Common myeloid progenitor, CD34-positive (primary cell): ENCODE data around the gene GTF2IRD2. TPM values are rescaled to one million over a fixed set of nuclear protein-coding genes. Genes with fewer than 3 reads are reported as not detected.
"Not testable (repeated sequence)": the region's sequence is repeated elsewhere in the genome, so short reads cannot be mapped to it uniquely, and the experiment has no call there.

ENCODE experiments used
- CTCF ChIA-PET: fragments of 350-600 bp; sonication (Branson Sonifier 250); formaldehyde crosslinking; loops from one replicate; lab custom pipeline; 2021; ENCODE audit warnings: antibody characterized with exemption; lab: Charles Lee
- POLR2A ChIA-PET: fragments of 350-600 bp; sonication (Branson Sonifier 250); formaldehyde crosslinking; loops from one replicate; lab custom pipeline; 2021; ENCODE audit warnings: antibody characterized with exemption; lab: Charles Lee
- DNase-seq, 3 donors: peaks; one replicate each; pipeline versions ENCODE4 v3.0.0 to v3.0.0-alpha.2; 2013
- H3K27ac ChIP-seq, 2 experiments: 1 replicate in 1 of 2; 2 replicates in 1 of 2; pipeline ENCODE4 v1.7.0; 2013; ENCODE audit warnings: inconsistent platforms in 2 of 2, low read length in 2 of 2, mild to moderate bottlenecking in 2 of 2, low read depth in 1 of 2, moderate library complexity in 1 of 2; ENCODE audit not compliant: severe bottlenecking in 2 of 2, insufficient read depth in 1 of 2, poor library complexity in 1 of 2
- H3K27me3 ChIP-seq, 5 experiments: replicated peaks in 2 of 5; 1 replicate in 3 of 5; 2 replicates in 2 of 5; pipeline versions ENCODE4 v1.6.1 to v1.7.0; 2013; ENCODE audit warnings: low read length in 4 of 5, mild to moderate bottlenecking in 2 of 5, moderate library complexity in 2 of 5, inconsistent platforms in 1 of 5; ENCODE audit not compliant: insufficient read depth in 5 of 5, control insufficient read depth in 4 of 5
- H3K36me3 ChIP-seq, 4 experiments: 1 replicate in 2 of 4; 2 replicates in 2 of 4; pipeline versions ENCODE4 v1.6.1 to v1.7.0; 2013; ENCODE audit warnings: low read length in 3 of 4, control low read depth in 1 of 4, mild to moderate bottlenecking in 1 of 4; ENCODE audit not compliant: control insufficient read depth in 4 of 4, insufficient read depth in 4 of 4
- H3K4me1 ChIP-seq, 4 experiments: 1 replicate in 3 of 4; 2 replicates in 1 of 4; pipeline versions ENCODE4 v1.6.1 to v1.7.1; 2013; ENCODE audit warnings: low read length in 3 of 4, mild to moderate bottlenecking in 3 of 4, control low read depth in 1 of 4, inconsistent platforms in 1 of 4, moderate library complexity in 1 of 4; ENCODE audit not compliant: control insufficient read depth in 4 of 4, insufficient read depth in 4 of 4; ENCODE audit errors: control extremely low read depth in 1 of 4
- H3K4me3 ChIP-seq, 7 experiments: 1 replicate in 4 of 7; 2 replicates in 3 of 7; pipeline versions ENCODE4 v1.5.1 to v1.7.0; 2013; ENCODE audit warnings: mild to moderate bottlenecking in 7 of 7, low read length in 6 of 7, moderate library complexity in 6 of 7, inconsistent platforms in 2 of 7, low read depth in 2 of 7, control low read depth in 1 of 7; ENCODE audit not compliant: insufficient read depth in 4 of 7, control insufficient read depth in 1 of 7; ENCODE audit errors: extremely low read depth in 1 of 7
- H3K9me3 ChIP-seq, 5 experiments: 1 replicate in 4 of 5; 2 replicates in 1 of 5; pipeline versions ENCODE4 v1.6.1 to v1.7.1; 2013; ENCODE audit warnings: low read length in 4 of 5, mild to moderate bottlenecking in 2 of 5, inconsistent platforms in 1 of 5, low read depth in 1 of 5, moderate library complexity in 1 of 5; ENCODE audit not compliant: control insufficient read depth in 4 of 5, insufficient read depth in 2 of 5; ENCODE audit errors: control extremely low read depth in 1 of 5
- WGBS: methylation state at CpG from one replicate; pipeline ENCODE4 v1.1.5; 2013; ENCODE audit not compliant: insufficient coverage; 5-methylcytosine and 5-hydroxymethylcytosine counted together
- polyA plus RNA-seq: library from polyadenylated mRNA; unstranded; fragments of 120-200 nt; gene quantifications from one replicate; pipeline ENCODE4 v1.2.1, GENCODE V29; 2013

Gene GTF2IRD2
- polyA plus RNA-seq, result 14.0 TPM

DNA sequence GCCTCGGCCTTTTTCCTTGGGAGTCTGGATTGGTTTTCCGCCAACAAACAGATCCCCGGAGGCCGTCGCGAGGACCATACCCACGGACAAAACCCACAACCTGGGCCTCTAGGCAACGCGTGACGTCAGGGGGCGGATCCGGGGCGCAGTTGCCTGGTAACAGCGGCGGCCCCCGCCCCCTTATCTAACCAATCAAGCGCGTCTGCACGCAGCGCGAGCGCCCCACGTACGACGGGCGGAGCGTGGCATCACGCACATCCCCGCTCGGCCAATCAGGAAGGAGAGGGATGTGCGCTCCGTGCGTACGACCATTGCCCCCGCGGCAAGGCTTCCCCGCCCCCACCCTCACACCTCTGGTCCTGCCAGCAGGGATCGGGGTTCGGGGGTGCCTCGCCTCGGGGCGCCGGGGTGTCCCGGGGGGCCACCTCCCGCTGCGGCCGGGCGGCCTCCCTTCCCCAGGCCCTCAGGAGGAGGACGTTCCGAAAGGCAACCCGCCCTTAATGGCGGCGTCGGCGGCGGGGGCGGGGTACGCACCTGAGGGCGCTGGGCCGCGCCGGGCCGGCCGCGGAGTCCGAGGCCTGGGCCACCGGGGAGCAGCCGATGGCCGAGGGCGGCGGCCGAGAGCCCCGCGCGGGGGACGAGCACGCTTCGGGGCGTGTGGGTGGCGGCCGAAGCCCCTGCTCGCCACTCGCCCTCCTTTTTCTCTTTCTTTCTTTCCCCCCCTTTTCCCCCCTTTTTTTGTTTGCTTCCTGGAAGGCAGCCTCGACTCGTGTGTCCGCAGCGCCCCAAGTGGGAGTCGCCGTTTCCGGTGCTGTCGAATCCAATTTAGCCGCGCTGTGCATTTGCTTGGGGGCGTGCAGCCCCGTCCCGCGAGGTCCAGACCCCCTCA lies at the start of gene GTF2IRD2:
Gene GTF2IRD2, minus strand, starts transcription at position 773 of the 889 bp plus-strand sequence. CDS start 15,227 bp downstream, outside the sequence.
- POLR2A ChIA-PET, H3K4me3 ChIP-seq, H3K36me3 ChIP-seq, H3K27me3 ChIP-seq, H3K4me1 ChIP-seq, CTCF ChIA-PET, DNase-seq, H3K9me3 ChIP-seq, H3K27ac ChIP-seq: not testable (repeated sequence)
- no CpG with 5 or more reads among the region's 97 CpGs for WGBS

DNA sequence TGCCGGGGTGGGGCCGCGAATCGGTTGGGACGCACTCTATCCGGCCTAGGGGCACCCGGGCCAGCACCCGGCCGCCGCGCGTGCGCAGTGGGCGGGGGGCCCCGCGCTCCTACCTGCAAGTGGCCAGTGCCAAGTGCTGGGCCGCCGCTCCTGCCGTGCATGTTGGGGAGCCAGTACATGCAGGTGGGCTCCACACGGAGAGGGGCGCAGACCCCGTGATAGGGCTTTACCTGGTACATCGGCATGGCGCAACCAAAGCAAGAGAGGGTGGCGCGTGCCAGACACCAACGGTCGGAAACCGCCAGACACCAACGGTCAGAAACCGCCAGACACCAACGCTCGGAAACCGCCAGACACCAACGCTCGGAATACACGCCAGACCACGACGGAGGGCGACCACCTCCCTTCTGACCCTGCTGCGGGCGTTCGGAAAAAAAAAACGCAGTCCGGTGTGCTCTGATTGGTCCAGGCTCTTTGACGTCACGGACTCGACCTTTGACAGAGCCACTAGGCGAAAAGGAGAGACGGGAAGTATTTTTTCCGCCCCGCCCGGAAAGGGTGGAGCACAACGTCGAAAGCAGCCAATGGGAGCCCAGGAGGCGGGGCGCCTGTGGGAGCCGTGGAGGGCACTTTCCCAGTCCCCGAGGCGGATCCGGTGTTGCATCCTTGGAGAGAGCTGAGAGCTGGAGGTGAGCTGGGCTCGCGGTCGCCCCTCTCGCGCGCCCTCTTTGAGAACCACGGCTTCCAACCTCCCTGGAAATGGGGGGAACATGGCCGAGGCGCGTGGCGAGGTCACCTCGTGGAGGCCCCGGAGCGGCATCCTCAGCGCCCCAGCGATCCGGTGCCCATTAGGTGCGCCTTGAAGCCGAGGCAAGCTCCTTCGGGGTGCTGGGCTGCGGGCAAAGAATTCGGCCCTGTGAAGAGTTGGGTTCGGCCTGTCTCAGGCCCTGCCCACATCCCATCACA lies 39.0 kb upstream of the GTF2IRD2 start:
- H3K9me3 ChIP-seq, H3K27me3 ChIP-seq, POLR2A ChIA-PET, H3K4me1 ChIP-seq, CTCF ChIA-PET, H3K36me3 ChIP-seq: not testable (repeated sequence)
- H3K27ac ChIP-seq, result peak overlapping the region; percentile 74 to 75
- 0% methylated on average over 17 of the region's 84 CpGs for WGBS
- DNase-seq, result peak; percentile 56 to 89 (median 87)
- peak overlapping the region; percentile 26 to 76 (median 63) for H3K4me3 ChIP-seq

DNA sequence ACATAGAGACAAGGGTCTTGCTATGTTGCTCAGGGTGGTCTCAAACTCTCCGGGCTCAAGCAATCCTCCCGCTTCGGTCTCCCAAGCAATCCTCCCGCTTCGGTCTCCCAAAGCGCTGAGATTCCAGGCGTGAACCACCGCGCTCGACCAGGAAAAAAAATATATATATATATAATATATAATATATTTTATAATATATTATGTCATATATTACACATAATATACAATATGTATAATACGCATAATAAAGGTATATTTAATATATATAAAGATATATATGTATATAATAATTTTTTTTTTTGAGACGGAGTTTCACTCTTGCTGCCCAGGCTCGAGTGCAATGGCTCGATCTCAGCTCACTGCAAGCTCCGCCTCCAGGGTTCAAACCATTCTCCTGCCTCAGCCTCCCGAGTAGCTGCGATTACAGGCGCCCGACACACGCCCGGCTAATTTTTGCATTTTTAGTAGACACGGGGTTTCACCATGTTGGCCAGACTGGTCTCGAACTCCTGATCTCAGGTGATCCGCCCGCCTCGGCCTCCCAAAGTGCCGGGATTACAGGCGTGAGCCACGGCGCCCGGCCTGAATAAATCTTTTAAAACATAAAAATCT lies 38.2 kb upstream of the GTF2IRD2 start:
- WGBS, result no CpG with 5 or more reads among the region's 31 CpGs
- peak overlapping the region in 3 of 7 experiments; percentile 26 to 54 (median 42) for H3K4me3 ChIP-seq
- H3K9me3 ChIP-seq, H3K27me3 ChIP-seq, H3K4me1 ChIP-seq, POLR2A ChIA-PET, DNase-seq, H3K27ac ChIP-seq, H3K36me3 ChIP-seq, CTCF ChIA-PET: not testable (repeated sequence)

DNA sequence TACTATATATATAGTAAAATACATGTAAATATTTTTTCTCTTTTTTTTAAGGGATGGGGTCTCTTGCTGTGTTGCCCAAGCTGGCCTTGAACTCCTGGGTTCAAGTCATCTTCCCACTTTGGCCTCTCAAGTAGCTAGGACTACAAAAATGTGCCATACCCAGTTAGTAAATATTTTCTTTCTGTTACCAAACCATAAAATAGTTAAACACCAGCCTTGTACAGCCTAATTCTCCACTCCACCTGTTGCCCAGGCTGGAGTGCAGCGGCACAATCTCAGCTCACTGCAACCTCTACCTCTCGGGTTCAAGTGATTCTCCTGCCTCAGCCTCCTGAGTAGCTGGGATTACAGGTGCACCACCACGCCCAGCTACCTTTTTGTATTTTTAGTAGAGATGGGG lies 33.9 kb upstream of the GTF2IRD2 start:
- H3K4me1 ChIP-seq, H3K27ac ChIP-seq, H3K36me3 ChIP-seq, DNase-seq, POLR2A ChIA-PET, CTCF ChIA-PET, H3K27me3 ChIP-seq, H3K4me3 ChIP-seq, H3K9me3 ChIP-seq: not testable (repeated sequence)
- WGBS, result no CpG with 5 or more reads among the region's 3 CpGs

DNA sequence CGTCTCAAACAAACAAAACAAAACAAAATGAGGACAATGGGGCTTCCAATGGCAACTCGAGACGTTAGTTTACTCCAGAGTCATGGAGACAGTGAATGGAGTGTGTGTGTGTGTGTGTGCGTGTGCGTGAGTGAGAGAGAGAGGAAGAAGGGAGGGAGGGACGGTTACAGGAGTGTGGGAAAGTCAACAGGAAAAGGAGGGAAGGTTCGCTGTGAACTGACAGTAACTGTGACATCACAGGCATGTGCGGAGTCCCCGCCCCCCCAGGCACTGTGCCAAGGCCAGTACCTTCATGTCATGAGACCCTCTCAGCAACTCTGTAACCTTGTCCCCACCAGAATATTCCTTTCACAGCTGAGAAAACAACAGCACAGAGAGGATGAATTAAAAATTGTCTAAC lies 30.7 kb upstream of the GTF2IRD2 start:
- H3K4me1 ChIP-seq, POLR2A ChIA-PET, H3K27ac ChIP-seq, CTCF ChIA-PET, H3K4me3 ChIP-seq, DNase-seq, H3K36me3 ChIP-seq, H3K27me3 ChIP-seq, H3K9me3 ChIP-seq: not testable (repeated sequence)
- WGBS, result no CpG with 5 or more reads among the region's 9 CpGs

DNA sequence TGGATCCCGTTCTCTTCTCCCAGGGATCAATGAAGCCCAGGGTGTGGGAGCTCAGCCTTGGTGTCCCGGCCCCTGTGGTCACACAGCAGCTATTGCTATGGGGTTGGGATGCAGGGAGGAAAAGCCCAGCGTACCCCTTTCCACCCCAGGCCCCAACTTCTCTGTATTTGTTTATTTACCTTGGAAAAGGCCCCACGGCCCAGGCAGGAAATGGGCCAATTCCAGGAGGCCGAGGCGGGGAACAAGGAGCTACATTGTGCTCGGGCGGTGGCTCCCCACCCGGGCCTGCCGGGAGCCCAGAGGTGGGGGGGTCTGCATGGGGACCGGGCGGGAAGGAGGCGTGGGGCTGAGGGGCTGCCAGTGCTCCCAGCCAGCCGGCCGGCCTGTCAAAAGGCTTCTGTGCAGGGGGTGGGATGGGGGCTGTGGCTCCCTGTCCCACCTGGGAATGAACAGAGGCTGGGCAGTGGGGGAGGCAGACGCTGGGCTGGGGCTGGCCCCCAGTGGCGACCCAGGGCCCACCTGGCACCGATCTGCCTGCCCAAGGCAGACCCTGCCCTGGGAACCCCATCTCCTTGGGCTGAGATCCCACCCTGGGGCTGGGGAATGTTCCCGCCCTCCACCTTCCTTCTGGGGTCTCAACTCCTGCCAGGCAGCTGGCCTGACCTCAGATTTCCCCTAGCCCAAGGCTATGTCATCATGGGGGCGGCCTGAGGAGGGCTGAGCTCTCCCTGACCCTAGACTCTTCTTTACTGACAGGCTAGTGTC lies 23.5 kb upstream of the GTF2IRD2 start:
- WGBS, result 67% methylated on average over 3 of the region's 20 CpGs
- POLR2A ChIA-PET, CTCF ChIA-PET, H3K36me3 ChIP-seq, H3K27ac ChIP-seq, H3K27me3 ChIP-seq, H3K4me3 ChIP-seq, H3K9me3 ChIP-seq, H3K4me1 ChIP-seq, DNase-seq: not testable (repeated sequence)
